HTERT RPE-1 (cell line): ENCODE results near the gene KSR2.

ENCODE experiments used
- in situ Hi-C: fragments of 300-500 bp; cut with MboI; formaldehyde crosslinking; loops from 4 replicates; pipeline ENCODE4 v1.14.3; 2020; ENCODE audit warnings: low sequenced_read_pairs

Gene KSR2

DNA sequence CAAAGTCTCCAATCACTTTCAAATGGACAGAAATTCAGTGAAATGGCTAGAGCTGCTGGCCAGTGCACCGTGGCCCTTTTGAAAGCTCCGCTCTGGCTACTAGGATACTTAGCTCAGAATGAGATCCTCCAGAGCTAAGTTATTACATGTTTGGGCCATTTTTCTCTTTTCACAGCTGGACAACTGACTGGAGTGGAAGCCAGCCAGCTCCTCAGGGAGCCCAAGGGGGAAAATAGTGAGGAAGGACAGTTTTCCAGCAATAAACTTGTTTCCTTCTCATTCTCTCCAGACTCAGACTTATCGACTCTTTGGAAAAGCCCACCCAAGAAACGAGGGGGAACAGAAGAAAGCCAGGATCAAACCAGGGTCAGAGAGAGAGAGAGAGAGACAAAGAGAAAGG is 266.0 kb downstream of the KSR2 start:
- in situ Hi-C loops, result no loop called here

DNA sequence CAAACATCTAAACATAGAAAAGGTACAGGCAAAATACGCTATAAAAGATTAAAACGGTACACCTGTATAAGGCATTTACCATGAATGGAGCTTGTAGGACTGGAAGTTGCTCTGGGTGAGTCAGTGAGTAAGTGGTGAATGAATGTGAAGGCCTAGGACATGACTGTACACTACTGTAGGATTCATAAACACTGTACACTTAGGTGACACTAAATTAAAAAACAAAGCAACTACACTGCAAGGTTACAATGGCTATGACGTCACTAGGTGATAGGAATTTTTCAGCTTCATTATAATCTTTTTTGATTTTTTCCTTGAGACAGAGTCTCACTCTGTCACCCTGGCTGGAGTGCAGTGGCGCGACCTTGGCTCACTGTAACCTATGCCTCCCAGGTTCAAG is 269.2 kb downstream of the KSR2 start:
- in situ Hi-C loops, result no loop called here

DNA sequence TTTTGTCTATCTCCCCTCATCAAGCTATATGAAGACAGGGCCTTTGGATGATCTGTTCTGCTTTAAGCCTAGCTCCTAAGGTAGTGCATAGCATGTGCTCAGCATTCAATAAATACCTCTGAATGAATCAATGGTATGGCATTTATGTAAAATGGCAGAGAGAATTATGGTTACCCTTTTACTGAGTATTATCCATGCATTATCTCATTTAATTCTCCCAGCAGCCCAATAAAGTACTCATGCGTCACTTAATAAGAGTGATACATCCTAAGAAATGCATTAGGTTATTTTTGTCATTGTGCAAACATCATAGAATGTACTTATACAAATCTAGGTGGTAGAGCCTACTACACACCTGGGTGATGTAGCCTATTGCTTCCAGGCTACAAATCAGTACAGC is 269.7 kb downstream of the KSR2 start:
- in situ Hi-C loops, result no loop called here

DNA sequence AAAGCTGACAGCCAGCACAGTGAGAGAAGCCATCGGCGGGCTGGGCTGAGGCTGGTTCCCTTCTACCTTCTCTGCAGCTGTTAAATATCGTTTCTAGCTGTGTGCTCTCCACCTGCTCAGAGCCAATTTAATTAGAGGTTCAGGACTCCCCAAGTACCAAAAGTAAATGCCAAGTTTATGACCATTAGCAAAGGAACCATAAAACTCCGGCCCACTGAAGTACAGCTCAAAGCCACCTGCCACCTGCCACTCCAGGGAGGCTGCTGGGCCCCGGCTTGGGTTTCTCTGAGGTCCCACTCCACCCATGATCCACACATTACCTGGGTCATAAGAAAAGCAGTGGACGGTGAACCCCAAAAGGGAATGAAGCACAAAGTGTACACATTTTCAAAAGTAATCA is 272.8 kb downstream of the KSR2 start:
- in situ Hi-C loops, result no loop called here

DNA sequence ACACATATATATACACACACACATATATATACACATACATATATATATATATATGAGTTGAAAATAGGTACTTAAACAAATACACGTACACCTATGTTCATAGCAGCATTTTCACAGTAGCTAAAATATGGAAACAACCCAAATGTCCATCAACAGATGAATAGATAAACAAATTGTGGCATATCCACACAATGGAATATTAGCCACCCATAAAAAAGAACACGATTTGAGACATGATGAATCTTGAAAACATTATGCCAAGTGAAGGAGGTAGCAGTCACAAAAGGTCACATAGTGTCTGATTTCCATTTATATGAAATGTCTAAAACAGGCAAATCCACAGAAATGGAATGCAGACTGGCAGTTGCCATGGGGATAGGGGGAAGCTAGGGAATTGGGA is 276.3 kb downstream of the KSR2 start:
- in situ Hi-C loops, result no loop called here

DNA sequence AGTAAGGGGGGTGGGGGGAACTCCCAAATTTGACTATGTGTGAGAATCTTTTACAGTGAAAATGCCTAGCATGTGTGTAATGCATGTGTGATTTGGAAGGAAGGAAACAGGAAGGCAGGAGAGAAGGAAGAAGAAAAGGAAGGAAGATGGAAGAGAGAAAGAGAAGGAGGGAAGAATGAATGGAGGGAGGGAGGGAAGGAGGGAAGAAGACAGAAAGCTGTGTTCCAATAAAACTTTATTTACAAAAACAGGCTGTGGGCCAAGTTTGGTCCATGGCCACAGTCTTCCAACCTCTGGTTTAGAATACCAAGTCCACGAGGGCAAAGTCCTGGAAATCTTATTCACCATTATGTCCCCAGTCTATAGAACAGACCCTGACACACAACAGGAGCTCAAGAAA is 278.9 kb downstream of the KSR2 start:
- in situ Hi-C loops, result no loop called here

DNA sequence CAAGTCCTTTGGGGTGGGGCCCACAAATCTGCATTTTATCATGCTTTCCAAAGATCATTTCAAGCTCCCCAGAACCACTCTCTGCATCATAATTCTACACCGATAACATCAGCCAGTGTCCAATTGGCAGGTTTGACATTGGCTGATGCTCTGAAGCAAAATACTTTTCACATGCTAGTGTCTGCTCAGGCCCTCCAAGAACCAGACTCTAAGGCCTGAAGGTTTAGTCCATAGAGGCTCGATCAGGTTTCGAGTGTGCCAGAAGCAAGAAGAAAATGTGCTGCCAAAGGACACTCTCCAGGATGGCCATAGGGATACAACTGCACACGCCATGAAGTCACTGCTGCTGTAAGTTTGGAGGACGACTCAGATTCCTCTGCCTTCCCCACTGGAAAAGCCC is 280.3 kb downstream of the KSR2 start:
- in situ Hi-C loops, result no loop called here

DNA sequence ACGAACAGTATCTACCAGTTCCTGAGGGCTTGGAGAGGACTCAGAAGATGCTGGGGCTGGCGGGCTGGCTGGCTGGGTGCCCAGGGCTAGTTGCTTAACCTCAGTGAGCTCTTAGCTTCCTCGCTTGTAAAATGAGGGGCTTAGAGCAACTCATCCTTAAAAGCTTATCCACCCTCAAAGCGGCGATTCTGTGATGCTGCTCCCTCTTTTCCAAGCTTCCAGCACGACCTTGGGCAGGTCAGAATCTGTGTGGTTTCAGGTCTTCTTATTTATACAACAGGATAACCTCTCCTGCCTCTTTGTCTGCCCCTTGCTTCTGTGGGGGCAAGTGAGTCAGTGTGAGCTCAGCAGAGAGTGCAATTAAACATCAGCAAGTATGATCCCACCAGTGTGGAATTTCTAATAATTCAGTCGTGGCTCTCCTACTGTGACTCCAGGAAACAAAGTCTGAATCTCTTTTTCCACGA is 281.8 kb downstream of the KSR2 start:
- in situ Hi-C loops, result no loop called here

DNA sequence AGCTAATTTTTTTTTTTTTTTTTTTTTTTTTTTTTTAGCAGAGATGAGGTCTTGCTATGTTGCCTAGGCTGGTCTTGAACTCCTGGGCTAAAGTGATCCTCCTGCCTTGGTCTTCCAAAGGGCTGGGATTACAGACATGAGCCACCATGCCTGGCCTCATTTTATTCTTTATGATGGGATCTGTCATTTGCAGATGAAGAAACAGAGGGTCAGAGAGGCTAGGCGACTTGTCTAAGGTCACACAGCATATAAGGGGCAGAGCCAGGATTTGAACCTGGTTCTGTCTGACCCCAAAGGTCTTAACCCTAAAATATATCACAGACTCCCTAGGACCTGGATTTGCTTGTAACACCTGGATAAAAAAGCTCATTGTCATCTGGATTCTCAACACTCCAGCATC is 282.6 kb downstream of the KSR2 start:
- in situ Hi-C loops, result no loop called here

DNA sequence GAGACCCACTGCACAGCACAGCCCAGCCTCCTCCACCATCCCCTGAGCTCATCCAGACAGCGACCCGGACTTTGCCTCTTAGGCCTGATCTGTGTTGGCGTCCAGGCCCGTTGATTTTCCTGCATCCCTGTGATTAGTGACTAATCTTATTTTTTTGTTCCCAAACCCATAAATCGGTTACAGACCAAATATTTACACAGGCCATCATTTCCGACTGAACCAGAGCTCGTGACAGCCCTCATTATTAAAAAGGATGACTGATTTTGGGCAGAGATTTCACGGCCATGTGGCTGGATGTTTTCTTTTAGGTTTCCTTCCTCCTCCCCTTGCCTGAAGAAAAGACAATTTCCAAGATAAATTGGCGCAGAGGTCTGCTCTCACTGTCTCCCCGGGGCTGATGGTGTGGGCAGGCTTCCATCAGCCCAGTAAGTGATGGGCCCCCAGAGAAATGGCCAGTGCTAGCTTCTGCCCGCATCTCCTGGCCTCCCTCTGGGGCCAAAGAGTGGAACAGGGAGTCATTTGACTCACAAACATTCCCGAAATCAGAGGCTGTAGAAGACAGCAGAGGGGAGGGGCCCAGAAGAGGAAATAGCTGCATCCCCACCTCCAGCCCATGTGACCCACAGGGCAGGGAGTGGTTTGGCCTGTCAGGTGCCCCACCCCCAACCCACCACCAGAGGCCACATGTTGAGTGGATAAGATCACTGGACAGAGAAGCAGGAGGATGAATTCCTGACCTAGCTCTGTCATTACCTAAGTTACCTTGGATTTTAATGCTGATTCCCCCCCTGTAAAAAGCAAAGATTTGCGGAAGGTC is 283.5 kb downstream of the KSR2 start:
- in situ Hi-C loops, result no loop called here

DNA sequence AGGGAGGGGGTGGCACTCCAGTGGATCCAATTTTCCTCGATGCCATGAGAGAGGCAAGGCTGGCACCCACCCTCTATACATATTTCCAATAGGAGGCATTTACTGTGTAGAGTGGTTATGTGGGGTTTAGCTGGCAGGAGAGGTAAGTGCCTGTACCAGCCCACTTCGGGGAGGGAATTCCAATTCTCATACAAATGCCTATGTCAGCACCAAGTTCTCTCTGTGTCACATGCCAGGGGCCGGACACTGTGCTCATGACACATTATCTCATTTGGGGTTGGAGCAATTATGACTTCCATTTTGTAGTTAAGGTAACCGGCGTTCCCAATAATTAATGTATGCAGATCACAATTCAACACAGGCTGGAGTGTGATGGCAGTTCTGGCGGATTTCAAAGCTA is 284.3 kb downstream of the KSR2 start:
- in situ Hi-C loops, result no loop called here

DNA sequence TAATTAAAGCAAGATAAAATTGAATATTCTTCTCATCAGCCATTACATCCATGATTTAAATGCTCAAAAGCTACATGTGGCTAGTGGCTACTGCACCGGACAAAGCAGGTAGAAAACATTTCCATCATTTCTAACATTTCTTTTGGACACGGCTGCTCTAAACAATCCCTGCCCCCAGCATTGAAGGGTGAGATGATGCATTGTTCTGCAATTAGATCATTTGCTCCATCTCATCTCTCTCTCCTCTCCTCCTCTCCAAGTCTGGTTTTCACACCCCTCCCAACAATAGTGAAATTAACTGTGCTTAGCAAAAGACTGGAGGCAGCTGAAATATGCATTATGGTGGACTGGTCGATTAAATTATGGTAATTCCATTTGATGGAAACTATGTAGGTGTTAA is 288.5 kb downstream of the KSR2 start:
- in situ Hi-C loops, result no loop called here

DNA sequence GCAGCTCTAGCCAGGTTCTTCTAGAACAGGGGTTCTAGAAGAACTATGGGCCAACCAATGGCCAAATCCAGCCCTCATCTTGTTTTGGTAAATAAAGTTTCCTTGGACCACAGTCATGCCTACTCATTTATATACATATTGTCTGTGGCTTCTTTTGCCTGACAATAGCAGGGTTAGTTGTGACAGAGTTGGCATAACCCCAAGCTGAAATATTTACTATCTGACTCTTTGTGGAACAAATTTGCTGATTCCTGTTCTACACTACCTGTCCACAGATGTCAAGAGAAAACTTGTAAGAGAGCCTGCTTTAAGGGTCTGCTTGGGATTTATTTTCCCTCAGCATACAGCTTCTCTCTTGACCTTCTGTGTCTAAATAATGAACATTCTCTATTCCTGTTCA is 289.0 kb downstream of the KSR2 start:
- in situ Hi-C loops, result no loop called here

DNA sequence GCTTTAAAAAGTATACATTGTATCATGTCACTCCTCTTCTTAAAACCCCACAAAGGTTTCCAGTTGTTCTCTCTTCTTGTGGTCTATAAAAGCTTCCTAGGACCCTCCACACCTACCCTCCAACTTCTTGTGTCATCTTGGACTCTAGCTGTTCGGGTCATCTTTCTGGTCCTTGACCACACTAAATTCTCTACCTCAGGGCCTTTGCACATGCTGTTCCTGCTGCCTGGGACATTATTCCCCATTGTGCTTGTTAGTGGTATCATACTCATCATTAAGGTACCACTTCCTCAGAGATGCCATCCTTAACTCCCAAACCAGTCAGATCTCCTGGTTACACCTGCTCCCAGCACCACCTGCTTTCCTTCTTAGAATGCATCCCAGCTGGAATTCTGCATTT is 294.0 kb downstream of the KSR2 start:
- in situ Hi-C loops, result no loop called here

DNA sequence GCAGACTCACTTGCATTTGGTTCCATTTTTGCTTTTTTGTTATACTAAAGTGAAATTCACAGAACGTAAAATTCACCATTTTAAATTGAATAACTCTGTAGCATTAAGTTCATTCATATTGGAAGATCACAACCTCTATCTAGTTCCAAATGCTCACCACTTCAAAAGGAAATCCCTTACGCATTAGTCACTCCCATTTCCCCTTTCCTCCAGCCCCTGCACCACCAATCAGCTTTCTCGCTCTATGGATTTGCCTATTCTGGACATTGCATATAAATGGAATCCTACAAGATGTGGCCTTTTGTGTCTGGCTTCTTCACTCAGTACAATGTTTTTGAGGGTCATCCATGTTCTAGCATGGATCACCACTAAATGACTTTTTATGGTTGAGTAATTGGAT is 294.5 kb downstream of the KSR2 start:
- in situ Hi-C loops, result no loop called here

DNA sequence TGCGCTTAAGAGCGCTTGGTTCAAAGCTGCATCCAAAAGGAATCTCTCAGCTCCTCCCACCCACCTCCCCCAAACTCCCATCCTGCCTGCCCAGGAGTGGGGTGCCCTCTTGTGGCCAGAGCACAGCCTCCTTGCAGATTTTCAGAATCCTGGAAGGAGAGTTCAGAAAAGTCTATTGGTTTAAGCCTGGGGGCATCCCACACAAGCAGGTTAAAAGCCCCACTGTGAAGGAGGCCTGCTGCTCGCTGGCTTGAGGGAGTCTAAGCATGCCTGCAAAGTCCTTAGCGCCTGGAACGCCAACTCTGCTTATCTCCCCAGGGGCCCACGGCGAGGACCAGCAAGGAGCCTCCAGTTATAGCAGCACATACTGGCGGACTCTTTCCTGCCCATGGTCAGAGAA is 297.1 kb downstream of the KSR2 start:
- in situ Hi-C loops, result no loop called here

DNA sequence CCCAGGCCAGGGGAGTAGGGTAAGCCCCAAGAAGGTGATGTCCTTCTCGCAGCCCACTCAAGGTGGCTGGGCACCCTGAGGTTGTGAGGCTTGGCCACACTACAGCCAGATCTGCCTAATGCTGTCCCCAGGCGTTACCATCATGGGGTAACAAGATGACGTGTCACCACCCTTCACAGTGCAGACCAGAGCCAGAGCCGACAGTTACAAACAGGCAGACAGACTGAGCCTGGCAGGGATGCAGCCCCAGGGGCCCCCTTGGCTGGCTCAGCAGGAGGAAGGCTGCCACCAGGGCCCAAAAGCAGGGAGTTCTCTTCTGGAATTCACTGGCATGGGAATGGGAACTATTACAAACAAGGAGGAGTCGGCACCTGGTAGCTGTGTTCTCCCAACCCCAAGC is 304.6 kb downstream of the KSR2 start:
- in situ Hi-C loops, result no loop called here

DNA sequence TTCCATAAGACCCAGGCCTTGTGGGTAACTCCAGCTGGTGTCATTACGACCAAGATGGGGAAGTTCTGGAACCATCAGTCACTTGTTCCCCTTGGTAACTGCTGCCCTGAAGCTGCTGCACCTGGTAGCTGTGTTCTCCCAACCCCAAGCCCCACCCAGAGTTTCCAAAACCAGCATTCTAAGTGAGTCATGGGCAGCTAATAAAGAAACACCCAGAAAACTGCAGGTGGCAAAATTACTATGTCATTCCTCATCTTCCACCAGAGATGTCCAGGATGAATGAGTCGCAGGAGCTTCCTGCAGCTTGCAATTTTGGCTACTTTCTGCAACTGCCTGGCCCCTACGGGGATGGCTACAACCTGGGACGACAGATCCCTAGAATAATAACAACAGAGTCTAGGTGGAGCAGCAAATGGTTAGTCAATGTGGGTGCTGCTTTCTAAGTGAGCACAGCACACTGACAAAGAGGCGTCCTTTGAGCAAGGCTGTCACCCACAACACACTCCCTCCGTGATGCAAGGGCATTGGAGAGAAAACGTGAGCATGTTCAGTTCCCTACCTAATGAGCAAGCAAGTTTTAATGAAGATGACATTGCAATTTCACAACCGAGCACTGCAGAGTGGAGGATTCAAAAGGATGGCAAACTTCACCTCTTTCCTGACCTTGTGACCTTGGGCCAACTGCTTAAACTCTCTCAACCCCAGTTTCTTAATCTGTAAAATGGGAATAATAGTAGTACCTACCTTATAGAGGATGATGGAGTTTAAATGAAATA is 306.0 kb downstream of the KSR2 start:
- in situ Hi-C loops, result no loop called here

DNA sequence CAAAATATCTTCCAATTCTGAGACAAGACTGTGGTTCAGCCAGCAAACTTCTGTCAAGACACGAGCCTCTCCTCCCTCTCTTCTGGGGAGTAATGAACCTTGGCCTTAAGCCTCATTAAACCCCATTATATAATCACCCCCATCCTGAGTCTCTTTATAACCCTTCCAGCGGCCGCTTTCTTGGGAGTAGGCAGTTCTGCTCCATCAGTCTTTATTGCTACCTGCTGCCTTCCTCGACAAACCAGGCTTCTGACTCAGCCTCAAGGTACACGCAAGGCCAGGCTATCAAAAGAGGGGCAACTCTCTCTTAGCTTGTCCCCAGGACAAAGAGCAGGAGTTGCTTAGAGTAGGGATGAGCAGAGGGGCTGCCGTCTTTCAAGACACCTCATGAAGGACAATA is 306.6 kb downstream of the KSR2 start:
- in situ Hi-C loops, result no loop called here

DNA sequence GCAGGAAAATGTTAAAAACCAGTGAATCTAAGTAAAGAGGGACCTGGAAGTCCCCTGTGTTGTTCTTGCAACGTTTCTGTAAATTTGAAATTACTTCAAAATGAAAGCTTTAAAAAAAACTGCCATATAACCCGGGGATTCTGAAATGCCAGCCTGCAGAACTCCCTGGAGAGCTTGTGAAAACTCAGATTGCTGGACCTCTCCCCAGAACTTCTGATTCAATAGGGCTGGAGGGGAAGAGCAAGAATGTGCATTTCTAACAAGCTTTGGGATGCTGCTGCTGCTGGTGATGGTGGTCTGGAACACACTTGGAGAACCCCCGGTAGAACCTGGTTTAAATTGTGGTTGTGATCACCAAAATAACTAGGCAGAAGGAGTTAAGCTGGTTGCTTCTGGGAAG is 307.3 kb downstream of the KSR2 start:
- in situ Hi-C loops, result no loop called here

DNA sequence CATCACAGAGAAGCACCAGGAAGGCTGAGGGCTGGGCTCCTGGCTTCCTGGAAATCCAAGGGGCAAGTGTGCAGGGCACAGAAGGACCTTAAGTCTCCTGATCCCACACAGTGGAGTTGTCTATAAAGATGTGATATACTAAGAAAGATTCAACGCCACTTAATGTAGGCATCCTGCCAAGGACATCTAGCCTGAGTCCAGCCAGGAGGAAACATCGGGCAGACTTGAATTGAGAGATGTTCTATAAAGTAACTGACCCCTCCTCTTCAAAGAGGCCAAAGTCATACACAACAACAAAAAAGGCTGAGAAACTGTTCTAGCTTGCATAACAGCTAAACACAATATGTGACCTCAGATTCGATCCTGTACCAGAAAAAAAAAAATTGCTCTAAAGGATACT is 307.9 kb downstream of the KSR2 start:
- in situ Hi-C loops, result no loop called here

DNA sequence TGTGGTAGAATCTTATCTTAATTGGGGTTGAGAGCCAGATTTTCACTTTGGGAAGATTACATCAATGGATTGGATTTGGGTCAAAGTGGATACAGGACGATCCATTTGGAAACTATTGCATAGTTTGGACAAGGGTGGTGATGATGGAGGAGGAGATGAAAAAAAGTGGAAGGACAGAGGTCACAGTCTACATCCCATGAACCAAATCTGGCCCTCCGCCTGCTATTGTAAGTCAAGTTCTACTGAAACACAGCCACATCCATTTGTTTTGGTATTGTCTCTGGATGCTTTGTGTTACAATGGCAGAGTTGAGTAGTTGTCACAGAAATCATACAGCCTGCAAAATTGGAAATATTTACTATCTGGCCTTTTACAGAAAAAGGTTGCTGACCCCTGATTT is 310.6 kb downstream of the KSR2 start:
- in situ Hi-C loops, result no loop called here
